OCI-LY7 (cell line): ENCODE measurements around the gene PXDN. TPM values are rescaled to one million over a fixed set of nuclear protein-coding genes. Genes with fewer than 3 reads are reported as not detected.

ENCODE experiments used
- BruUV-seq: library from RNA; stranded (reverse); fragments of 400-500 nt; replicated peaks from 2 replicates; lab custom pipeline; 2021; lab: Mats Ljungman, UMichigan
- CTCF ChIA-PET: fragments of 300-600 bp; sonication (Branson Sonifier 250); formaldehyde crosslinking; loops from one replicate; lab custom pipeline; 2022; ENCODE audit warnings: antibody characterized with exemption; ENCODE audit not compliant: unreplicated experiment; lab: Charles Lee
- POLR2A ChIA-PET: fragments of 300-600 bp; sonication (Branson Sonifier 250); formaldehyde crosslinking; loops from one replicate; lab custom pipeline; 2022; ENCODE audit warnings: antibody characterized with exemption; lab: Charles Lee
- DNase-seq: peaks from one replicate; pipeline ENCODE4 v3.0.0-alpha.2; 2015; ENCODE audit warnings: low spot score
- H2AFZ ChIP-seq: fragments of 200-600 bp; sonication (generic), shearing (Covaris generic); 2 replicates; pipeline ENCODE4 v1.6.1; 2014; ENCODE audit warnings: mild to moderate bottlenecking, antibody characterized with exemption, low read length, moderate library complexity
- H3K27ac ChIP-seq: fragments of 200-600 bp; sonication (generic); 2 replicates; pipeline ENCODE4 v1.5.1; 2014; ENCODE audit warnings: mixed run types, low read depth, mild to moderate bottlenecking, moderate library complexity, low read length, inconsistent platforms; ENCODE audit not compliant: poor library complexity, severe bottlenecking
- H3K36me3 ChIP-seq: fragments of 200-600 bp; sonication (generic); 2 replicates; pipeline ENCODE4 v1.6.1; 2014; ENCODE audit warnings: mild to moderate bottlenecking, antibody characterized with exemption, low read length, moderate library complexity, mixed read lengths; ENCODE audit not compliant: insufficient read depth
- H3K4me1 ChIP-seq: fragments of 200-600 bp; sonication (generic); 2 replicates; pipeline ENCODE4 v1.5.1; 2014; ENCODE audit warnings: mild to moderate bottlenecking, low read length; ENCODE audit not compliant: insufficient read depth, poor library complexity, severe bottlenecking
- H3K4me2 ChIP-seq: fragments of 200-600 bp; sonication (generic); 2 replicates; pipeline ENCODE4 v1.6.1; 2014; ENCODE audit warnings: mild to moderate bottlenecking, low read length
- H3K4me3 ChIP-seq: fragments of 200-600 bp; sonication (generic); 2 replicates; pipeline ENCODE4 v1.5.1; 2014; ENCODE audit warnings: mild to moderate bottlenecking, low read depth, low read length; ENCODE audit not compliant: poor library complexity, severe bottlenecking
- H3K79me2 ChIP-seq: fragments of 200-600 bp; sonication (generic); 2 replicates; pipeline ENCODE4 v1.6.1; 2016; ENCODE audit warnings: low read depth, mild to moderate bottlenecking, low read length, moderate library complexity, mixed read lengths; ENCODE audit not compliant: insufficient read depth
- H3K9me2 ChIP-seq: fragments of 200-600 bp; sonication (generic); 2 replicates; pipeline ENCODE4 v1.6.1; 2016; ENCODE audit warnings: mild to moderate bottlenecking, low read length, mixed read lengths; ENCODE audit not compliant: insufficient read depth
- H3K9me3 ChIP-seq: fragments of 200-600 bp; sonication (generic); 2 replicates; pipeline ENCODE4 v1.6.1; 2014; ENCODE audit warnings: mild to moderate bottlenecking, mixed run types, low read length, mixed read lengths
- H4K20me1 ChIP-seq: fragments of 200-600 bp; sonication (generic); 2 replicates; pipeline ENCODE4 v1.6.1; 2014; ENCODE audit warnings: mild to moderate bottlenecking, antibody characterized with exemption, low read length, moderate library complexity, mixed read lengths; ENCODE audit not compliant: insufficient read depth
- EZH2phosphoT487 ChIP-seq: fragments of 200-600 bp; sonication (generic); IDR thresholded peaks from 2 replicates; pipeline ENCODE4 v1.6.1; 2018; ENCODE audit warnings: low read depth, borderline replicate concordance, mild to moderate bottlenecking, mixed run types, antibody characterized with exemption, low read length, moderate library complexity, mixed read lengths
- intact Hi-C: fragments of 100-400 bp; cut with micrococcal nuclease; formaldehyde crosslinking; loops from one replicate; pipeline ENCODE4 v1.10.0; 2022; ENCODE audit not compliant: unreplicated experiment
- total RNA-seq, 2 experiments: library from RNA; depleted of rRNA in 1 of 2; stranded (reverse); fragments of >200 nt in 1 of 2; shearing (Covaris generic) in 1 of 2; gene quantifications; 2 replicates each; pipeline ENCODE4 v1.2.3, GENCODE V29; 2014 to 2022
- TF ChIP-seq, protein P1 (sequence below): fragments of 200-600 bp; sonication (generic); conservative IDR thresholded peaks from 2 replicates; pipeline ENCODE4 v1.5.1; 2014; ENCODE audit warnings: mild to moderate bottlenecking, antibody characterized with exemption, low read length, moderate library complexity, mixed read lengths

PXDN gene
- total RNA-seq, 2 experiments from 2014 or later = not detected

DNA sequence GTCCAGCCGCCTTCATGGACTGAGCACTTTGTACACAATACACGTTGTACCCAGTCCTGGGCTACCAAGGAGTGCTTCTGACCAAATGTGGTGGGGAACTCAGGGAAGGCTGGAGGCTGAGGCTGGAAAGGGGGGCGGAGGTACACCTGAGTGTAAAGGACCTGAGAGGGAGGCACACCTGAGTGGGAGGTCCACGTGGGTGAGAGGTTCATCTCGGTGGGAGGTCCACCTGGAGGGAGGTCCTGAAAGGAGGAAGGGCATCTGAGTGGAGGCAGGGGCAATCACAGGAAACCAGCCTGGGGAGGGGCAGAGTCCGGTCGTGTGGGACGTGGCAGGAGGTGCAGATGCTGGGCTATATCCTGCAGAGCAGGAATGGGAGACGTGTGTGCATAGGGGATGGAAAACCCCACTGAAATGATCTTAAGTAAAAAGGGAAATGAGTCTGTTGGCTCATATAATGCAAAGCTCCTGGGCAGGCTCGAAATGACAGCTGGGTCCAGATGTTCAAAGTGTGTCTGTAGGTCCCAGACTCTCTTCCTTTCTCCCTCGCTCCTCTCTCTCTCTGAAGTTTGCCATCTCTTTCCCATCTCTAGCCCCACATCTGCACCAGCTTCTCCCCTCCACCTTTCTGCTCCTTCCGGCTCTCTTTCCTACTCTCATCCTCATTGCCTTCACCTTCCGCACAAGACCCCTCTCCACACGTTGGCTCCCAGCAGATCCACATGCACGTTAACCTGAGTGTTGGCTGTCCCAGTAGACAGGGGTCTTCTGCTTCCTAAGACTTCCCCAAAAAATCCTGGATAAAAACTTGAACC is 137.7 kb downstream of the PXDN start:
- no peaks in the 10 kb centered on the region for H4K20me1 ChIP-seq
- no peak overlapping the region for H2AFZ ChIP-seq
- ChIA-PET CTCF (no interaction called here), POLR2A (no interaction called here)
- intact Hi-C loops = no loop called here
- no TSS peak for BruUV-seq
- DNase-seq = no peak
- H3K4me2 ChIP-seq = no peak overlapping the region
- TF ChIP-seq EZH2phosphoT487 = no peak
- TF ChIP-seq, protein P1, sequence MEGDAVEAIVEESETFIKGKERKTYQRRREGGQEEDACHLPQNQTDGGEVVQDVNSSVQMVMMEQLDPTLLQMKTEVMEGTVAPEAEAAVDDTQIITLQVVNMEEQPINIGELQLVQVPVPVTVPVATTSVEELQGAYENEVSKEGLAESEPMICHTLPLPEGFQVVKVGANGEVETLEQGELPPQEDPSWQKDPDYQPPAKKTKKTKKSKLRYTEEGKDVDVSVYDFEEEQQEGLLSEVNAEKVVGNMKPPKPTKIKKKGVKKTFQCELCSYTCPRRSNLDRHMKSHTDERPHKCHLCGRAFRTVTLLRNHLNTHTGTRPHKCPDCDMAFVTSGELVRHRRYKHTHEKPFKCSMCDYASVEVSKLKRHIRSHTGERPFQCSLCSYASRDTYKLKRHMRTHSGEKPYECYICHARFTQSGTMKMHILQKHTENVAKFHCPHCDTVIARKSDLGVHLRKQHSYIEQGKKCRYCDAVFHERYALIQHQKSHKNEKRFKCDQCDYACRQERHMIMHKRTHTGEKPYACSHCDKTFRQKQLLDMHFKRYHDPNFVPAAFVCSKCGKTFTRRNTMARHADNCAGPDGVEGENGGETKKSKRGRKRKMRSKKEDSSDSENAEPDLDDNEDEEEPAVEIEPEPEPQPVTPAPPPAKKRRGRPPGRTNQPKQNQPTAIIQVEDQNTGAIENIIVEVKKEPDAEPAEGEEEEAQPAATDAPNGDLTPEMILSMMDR = no peak
- H3K36me3 ChIP-seq = no peaks in the 10 kb centered on the region
- H3K9me2 ChIP-seq = no peaks in the 10 kb centered on the region
- no peaks in the 10 kb centered on the region for H3K9me3 ChIP-seq
- H3K4me1 ChIP-seq = peaks cover 13% of the 10 kb centered on the region
- H3K79me2 ChIP-seq = no peaks in the 10 kb centered on the region
- H3K27ac ChIP-seq = no peak overlapping the region
- H3K4me3 ChIP-seq = no peak overlapping the region

DNA sequence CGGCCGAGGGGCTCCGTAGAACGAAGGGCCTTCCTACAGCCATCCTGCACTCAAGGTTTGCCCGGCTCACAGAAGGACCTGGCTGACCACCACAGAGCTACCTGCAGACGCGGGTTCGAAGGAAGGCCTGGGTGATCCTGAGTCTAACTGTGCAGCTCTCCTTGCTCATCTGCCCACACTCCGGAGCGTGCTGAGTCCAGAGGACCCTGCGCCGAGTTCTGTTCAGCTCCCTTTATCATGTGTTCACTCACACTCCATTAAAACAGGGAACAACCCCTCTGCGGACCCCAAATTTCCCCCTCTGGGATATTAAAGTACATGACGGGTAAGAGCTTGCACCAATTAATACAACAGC is 138.3 kb downstream of the PXDN start:
- H3K4me1 ChIP-seq = peaks cover 13% of the 10 kb centered on the region
- POLR2A ChIA-PET = no interaction called here
- H3K4me2 ChIP-seq = no peak overlapping the region
- no peaks in the 10 kb centered on the region for H4K20me1 ChIP-seq
- no peak overlapping the region for H3K27ac ChIP-seq
- intact Hi-C loops = no loop called here
- DNase-seq = no peak
- TF ChIP-seq, protein P1 = no peak
- no peak for TF ChIP-seq EZH2phosphoT487
- H3K9me3 ChIP-seq = no peaks in the 10 kb centered on the region
- BruUV-seq = no TSS peak
- H2AFZ ChIP-seq = no peak overlapping the region
- CTCF ChIA-PET = interaction anchor here (0.6 kb wide), 1 partner anchor 87 kb away, joined by 3 read pairs; no protein-coding TSS in a partner anchor
- H3K36me3 ChIP-seq = no peaks in the 10 kb centered on the region
- H3K4me3 ChIP-seq = no peak overlapping the region
- H3K79me2 ChIP-seq = no peaks in the 10 kb centered on the region
- H3K9me2 ChIP-seq = no peaks in the 10 kb centered on the region
